Breast epithelium (tissue), 3 donors: ENCODE results near the gene VPS13D.

Source experiments
- POLR2A ChIP-seq: fragments of 450-650 bp; IDR thresholded peaks from one replicate; pipeline ENCODE4 v1.6.1; 2016; ENCODE audit warnings: antibody characterized with exemption, mild to moderate bottlenecking, moderate library complexity
- TF ChIP-seq, protein P1 (sequence below), 3 donors: fragments of 450-650 bp; IDR thresholded peaks; one replicate each; pipeline ENCODE4 v1.5.1; 2016 to 2017; ENCODE audit warnings: antibody characterized with exemption in 3 of 3, mild to moderate bottlenecking in 3 of 3, moderate library complexity in 3 of 3

DNA sequence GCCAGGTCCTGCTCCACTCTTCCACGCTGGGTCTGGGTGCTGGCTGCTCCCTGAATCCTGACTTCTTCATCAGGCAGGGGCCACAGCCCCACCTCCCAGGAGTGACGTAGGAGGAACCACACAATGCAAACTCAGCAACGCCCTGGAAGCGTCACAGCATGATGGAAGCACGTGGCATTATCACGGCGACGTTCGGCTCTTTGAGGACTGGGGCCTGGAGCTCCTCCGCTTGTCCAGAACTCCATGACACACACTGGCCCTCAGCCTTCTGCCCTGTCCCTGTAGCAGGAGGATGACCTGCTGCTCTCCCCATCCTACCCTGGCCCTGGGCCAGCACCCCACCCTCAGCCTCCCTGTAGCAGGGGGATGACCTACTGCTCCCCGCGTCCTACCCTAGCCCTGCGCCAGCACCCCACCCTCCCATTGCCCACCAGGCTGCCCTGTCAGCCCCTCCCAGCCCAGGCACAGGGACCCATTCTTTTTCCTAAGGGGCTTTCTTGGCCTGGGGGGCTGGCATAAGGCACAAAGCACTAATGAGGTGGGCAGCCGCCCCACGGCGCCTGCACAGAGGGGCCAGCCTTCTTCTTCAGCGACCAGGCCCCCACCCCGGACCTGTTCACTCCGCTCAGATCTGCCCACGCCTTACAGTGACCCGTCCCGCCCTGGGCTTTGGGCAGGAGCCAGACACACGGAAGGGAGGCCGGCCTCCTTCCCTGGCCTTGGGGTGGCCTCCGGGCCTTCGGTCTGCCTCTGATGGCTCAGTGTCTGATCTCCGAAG, 322.5 kb downstream of the VPS13D start:
- TF ChIP-seq, protein P1, sequence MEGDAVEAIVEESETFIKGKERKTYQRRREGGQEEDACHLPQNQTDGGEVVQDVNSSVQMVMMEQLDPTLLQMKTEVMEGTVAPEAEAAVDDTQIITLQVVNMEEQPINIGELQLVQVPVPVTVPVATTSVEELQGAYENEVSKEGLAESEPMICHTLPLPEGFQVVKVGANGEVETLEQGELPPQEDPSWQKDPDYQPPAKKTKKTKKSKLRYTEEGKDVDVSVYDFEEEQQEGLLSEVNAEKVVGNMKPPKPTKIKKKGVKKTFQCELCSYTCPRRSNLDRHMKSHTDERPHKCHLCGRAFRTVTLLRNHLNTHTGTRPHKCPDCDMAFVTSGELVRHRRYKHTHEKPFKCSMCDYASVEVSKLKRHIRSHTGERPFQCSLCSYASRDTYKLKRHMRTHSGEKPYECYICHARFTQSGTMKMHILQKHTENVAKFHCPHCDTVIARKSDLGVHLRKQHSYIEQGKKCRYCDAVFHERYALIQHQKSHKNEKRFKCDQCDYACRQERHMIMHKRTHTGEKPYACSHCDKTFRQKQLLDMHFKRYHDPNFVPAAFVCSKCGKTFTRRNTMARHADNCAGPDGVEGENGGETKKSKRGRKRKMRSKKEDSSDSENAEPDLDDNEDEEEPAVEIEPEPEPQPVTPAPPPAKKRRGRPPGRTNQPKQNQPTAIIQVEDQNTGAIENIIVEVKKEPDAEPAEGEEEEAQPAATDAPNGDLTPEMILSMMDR (IDR thresholded peaks at IDR 0.05) = no peak
- no peak for TF ChIP-seq POLR2A
